ENCODE results near the gene YARS1.

Gene YARS1

DNA sequence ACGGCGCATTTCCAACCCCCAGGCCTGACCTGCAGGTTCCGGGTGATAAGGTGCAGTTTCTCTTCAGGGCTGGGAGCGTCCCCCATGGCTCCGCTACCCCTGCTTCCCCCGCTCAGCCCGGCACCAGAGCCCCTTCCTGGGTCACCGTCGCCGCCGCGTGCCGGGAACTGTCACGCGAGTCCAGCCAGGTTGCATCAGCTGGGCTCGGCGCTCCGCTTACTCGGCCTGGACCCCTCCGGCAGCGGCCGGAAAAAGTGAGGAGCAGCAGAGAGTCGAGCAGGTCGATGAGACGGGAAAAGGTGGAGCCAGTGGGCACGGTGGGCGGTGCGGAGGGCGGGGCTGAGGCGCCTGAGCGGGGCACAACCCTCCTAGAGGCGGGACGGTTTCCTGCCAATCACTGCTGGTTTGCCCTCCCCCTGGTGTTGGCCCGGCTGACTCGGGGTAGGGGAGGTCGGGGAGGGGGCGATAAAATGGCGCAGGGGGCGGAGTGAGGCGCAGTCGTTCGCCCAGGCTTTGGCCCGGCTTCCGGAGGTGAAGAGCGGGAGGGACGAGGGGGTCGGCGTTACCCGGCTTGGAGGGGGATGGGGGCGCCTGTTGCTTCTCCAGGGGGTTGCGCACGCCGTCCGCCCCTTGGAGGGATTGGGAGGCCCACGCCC is at the start of gene YARS1, which contains the start of gene S100PBP:
TSS of gene YARS1 (minus strand) at position 200 of the 656 bp plus-strand sequence. CDS start at position 86, 114 bp downstream.
TSS of gene S100PBP (plus strand) at position 495 of the 656 bp plus-strand sequence. CDS start 8,447 bp downstream, outside the sequence.
- in situ Hi-C loops (cut with MboI; ENCODE audit: low sequenced_read_pairs) = no loop called here

DNA sequence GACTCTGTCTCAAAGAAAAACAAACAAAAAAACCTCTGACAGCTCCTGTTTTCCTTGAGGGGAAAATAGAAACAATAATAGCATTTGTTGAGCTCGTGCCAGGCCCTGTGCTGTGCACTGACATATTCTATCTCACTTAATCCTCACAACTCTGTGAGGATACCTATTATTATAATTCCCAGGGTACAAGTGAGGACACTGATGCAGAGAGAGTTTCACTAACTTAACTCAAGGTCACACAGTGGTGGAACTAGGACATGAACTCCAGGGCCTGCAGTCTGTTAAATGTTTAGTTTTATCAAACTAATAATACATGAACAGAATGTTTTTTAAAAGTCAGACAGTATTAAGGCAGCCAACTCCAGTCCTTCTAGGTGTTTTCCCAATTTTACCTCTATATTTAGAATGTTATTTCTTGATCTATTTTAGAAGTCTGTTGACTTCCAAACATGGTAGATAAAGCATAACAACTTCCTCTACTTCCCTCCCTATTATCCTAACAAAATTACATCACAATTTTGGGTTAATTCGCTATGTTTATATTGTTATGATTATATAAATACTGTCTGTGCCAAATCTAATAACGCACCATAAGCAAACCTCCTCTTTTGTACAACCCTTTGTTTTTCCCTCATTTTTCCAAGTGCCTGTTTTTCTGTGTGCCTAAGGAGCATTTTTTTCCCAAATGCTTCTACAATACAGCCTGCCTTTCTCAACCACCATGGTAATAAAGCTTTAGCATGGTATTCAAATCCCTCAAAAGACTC is 48.7 kb upstream of the YARS1 start:
- in situ Hi-C loops (cut with MboI; ENCODE audit: low sequenced_read_pairs) = no loop called here

DNA sequence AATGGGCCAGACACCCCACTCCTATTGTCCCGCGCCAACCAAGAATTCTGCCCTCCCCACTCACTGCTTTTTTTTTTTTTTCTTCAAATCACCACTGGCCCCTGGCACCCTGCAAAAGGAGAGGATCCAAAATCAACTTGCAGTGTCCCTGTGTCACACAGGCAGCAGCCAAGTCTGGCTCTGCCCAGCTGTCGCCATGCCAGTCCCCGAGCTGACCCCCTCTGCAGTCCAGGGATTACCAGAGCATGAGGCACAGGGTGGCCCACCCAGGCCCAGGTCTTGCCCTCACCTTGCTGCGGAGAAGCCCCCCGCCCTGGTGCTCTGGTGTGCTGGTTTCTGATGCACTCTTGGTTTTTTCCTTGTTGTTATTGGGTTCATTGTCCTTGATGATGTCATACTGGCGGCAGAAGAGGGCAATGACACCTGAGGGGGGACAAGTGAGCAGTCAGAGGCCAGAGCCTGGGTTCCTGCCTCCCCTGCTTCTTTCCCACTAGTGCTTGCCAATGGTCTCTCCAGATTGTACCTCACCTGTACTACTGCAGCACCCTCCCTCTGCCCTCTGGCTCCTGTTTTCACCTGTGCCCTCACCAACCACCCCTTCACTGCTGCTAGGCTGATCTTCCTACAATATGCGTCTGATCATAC is 47.3 kb upstream of the YARS1 start:
- in situ Hi-C loops (cut with MboI; ENCODE audit: low sequenced_read_pairs) = no loop called here

DNA sequence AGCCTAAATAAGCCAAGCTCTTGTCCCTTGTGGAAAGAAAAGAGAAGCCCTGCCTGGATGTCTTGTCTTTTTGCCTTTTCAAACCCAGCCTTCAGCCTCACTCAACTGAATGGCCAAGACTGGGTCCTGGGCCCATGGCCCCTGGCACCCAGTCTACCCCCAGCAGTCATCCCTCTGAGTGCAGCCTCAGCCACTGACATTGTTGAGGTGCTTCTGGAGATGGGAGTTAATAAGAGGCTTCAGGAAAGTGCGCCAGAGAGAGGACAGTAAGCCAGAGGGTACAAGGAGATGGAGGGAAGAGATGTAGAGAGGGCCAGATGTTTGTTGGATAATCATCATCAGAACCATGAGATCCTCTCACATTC is 46.7 kb upstream of the YARS1 start:
- in situ Hi-C loops (cut with MboI; ENCODE audit: low sequenced_read_pairs) = no loop called here

DNA sequence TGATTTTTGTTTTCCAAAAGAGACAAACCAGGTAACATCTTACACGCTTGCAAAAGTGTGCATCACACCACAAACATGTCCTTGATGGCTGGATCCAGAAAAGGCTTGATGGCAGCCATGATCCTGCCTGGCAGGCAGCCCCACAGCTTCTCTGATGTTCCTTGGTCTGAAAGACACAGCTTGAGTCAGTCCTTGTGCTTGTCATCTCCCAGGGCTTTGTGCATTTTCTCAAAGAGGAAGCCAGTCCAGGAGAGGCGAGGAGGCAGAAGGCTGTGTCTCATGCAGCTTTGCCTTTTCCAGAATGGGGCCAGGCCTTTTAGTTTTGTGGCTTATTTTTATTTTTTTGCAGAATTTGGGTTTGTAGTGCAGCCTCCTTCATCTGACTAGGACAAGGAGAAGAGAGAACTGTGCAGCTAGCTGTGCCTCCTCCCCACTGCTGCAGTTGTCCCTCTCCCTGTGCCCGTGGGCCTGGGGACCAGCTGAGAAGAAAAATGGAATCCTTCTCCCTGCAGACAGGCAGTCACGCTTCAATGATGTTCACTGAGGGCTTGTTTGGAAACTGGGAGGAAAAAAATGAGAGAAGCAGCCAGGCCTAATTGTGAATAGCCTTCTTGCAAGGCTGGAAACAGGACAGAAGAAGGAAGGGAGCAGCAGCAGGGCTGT is 46.2 kb upstream of the YARS1 start:
- in situ Hi-C loops (cut with MboI; ENCODE audit: low sequenced_read_pairs) = no loop called here

DNA sequence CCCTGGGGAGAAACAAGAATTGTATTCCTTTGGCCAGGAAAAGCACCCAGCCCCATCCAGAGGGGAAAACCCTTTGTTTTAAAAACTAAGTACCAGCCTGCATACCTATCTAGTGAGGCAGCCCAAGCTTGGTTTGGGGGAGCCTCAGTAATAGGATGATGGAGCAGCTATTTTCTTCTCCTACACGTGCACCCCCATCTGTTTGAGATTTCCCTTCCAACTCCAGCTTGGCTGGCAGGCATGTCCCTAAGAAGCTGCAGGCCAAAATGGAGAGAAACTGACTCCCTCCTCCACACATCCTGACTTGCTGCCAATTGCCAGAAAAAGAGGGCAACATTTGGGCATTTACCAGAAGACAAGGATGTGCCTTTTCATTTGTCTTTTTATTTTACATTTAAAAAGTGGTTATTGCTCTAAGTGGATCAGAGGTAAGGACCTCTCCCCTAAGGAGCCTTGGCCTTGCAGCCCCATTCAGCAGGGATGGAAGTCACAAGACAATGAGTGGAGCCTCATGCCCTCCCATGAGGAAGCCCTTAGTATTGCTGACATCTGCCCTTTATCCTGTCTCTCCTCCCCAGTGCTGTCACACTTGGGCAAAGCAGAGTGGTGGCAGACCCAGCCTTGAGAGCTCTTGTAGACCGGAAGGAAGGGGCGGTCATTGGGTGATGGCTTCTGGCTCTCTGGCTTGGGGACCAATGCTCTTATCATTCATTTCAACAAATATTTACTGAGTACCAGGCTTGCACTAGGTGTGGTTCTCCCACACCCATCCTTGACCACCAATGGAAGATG is 44.9 kb upstream of the YARS1 start:
- in situ Hi-C loops (cut with MboI; ENCODE audit: low sequenced_read_pairs) = no loop called here

DNA sequence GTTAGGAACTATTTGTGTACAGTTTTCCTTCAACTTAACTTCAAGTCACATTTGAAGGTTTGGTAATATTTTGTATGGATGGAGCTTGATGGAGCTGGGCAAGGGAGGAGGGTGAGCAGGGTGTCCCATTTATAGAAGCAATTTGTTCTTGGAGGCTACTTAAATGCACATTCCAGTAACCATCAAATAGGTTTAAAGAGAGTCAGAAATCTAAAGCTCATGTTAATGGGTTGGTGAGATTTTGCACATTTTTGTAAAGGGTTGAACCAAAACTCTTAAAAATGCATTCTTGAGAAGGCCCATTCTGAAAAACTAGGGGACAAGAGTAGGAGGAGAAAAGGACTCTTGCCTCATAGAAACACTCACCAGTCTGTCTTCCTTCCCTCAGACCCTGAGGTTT is 43.4 kb upstream of the YARS1 start:
- in situ Hi-C loops (cut with MboI; ENCODE audit: low sequenced_read_pairs) = no loop called here

DNA sequence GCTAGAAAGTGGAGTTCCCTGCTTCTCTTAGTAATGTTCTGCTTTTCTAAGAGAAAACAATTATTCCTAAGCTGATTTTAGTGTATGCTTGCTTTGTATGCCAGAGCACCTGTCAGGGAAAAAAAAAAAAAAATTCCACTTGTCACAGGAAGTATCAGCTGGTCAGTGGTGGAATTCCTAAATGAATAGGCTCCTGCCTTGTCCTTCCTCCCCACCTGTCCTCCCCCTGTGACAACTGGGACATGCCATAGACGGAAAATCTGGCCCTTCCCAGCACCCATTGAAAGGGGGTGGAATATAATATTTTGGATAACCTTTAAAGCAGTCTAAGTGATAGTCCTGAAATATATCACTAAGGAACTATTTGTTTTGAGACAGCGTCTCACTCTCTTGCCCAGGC is 42.8 kb upstream of the YARS1 start:
- in situ Hi-C loops (cut with MboI; ENCODE audit: low sequenced_read_pairs) = no loop called here

DNA sequence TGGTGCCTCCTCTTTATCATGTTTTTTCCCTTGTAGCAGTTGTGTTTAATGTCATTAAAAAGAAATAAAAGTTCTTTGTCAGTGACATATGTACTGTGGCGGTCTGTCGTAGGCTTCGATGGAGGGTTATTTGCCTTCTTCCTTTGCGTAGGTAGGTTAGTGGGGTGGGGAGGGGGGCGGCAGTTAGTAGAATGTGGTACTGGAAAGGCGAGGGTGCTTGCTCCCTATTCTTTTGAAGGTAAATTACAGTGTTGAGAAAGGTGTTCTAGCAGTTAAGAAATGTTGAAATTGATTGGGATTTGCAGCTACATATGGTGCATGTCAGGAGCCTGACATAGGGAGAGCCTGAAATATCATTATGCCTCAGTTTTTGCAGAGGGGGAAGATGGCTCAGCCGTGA is 41.6 kb upstream of the YARS1 start:
- in situ Hi-C loops (cut with MboI; ENCODE audit: low sequenced_read_pairs) = no loop called here

DNA sequence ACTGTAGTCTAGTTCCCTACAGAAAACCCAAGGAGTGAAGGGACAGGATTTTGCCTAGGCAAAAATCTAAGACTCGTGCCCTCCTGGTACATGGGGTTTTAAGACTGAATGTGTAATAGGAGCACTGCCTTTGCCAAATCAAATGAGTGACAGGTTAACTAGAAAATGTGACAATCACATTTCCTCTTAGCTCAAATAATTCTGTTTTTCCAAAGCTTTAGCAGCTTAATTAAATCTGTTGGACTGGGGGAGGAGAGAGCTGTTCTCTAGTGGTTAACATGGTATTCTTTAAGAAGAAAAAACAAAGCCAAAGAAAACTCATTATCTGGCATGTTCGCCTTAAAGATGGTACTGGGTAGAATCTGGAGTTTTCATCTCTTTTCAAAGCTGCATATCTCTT is 41.0 kb upstream of the YARS1 start:
- in situ Hi-C loops (cut with MboI; ENCODE audit: low sequenced_read_pairs) = no loop called here

DNA sequence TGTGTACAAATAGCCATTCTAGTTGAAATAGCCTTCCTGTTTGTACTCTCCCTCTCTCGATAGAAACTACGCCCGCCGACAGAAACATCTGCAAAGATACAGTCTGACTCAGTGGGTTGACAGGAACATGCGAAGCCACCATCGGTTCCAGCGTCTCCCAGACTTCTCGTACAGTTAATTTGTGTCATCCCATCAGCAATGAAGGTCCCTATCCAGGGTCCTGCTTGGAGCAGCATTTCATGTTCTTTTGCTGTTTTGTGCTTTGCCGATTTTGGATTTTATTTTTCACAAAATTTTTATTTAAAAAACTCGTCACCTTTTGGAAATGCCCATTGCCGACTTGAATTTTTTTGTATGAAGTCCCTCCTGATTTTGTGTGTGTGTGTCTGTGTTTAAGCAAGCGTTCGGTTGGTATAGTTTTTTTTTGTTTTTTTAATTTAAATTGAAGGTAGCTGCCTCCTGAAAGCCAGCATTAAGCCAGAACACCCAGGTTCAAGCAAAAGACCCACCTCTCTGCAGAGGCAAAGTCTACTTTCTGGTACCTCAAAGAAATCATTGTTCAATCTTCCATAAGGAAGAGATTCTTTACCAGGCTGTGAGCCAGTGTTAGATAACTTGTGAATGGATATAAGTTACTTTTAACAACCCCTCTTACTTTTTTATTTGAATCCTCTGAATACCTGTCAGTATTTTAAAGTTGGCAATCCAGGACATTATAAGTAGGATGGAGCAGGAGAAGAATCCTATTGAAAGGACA is 38.9 kb upstream of the YARS1 start:
- in situ Hi-C loops (cut with MboI; ENCODE audit: low sequenced_read_pairs) = no loop called here

DNA sequence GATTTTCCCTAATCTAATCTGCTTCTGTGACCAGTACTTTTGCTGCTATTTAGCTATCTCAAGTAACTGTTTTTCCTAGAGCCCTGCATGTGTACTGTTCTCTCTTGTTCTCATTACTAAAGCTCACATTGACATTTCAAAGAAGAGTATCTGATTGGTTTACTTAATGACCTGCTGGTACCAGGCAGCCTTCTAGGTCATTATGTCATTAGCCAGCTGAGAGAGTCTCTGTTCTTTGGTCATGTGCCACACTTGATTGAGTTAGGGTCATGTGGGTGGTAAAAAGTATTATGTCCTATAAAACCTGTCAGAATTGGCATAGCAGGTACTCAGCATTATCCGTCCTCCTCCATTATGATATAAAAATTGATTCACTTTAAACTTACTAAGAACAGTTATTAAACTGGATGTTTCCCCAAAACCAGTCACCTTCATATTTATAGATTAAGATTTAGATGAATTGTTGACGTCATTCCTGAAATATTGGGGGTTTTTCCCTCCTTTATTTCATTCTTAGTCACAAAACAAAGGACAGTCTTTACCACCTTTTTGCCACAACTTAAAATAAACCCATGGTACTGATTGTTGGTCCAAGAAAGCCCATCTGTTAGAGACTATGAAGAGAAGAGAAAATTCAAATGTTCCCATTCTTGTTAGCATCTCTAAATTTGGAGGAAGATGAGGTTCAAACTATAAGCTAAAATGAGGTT is 31.4 kb upstream of the YARS1 start:
- in situ Hi-C loops (cut with MboI; ENCODE audit: low sequenced_read_pairs) = no loop called here

DNA sequence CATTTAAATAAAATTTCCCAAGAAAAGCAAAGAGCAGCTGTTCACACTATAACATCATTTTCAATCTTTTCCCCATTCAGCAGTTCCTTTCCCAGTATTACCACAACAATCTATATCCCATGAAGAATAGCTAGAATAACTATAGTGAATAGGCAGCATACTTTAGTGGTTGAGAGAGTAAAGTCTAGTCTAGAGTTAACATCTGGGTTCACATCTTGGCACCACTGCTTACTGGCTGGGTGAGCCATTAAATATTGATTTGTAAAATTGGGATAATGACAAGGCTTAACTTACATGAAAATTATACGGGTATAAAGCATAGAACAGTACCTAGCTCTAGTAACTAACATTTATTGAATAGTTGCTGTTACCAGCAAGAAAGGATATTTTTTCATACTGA is 14.7 kb upstream of the YARS1 start:
- in situ Hi-C loops (cut with MboI; ENCODE audit: low sequenced_read_pairs) = no loop called here

DNA sequence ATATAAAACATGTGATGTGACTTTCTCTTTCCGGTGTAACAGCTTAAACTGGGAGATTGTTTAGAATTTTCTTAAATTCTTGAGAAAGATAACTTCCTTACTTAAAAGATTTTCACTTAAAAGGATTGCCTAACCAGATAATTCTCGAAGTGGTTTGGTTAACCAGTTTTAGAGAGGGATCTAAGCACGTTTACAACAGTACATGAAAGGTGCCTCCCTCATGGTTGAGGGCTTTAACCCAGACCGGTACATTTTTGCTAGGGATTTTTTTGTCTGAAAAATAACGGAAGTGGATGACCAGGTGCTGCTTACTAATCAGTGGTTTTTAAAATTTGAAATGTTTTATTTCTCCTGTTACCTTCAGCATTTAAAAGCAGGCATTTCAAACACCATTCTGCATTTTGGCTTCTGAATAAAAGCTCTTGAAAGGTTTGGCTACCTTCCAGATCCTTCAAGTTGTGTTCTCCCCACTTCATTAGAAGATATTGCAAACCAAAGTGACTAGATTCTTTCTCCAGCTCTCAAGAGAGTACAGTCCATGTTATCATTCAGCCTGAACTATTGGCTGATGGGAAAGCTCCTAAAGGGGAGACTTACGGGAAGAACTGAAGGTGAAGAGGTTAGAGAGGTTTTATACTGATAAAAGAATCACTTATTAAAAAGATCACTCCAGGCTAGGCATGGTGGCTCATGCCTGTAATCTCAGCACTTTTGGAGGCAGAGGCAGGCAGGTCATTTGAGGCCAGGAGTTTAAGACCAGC is 13.1 kb upstream of the YARS1 start:
- in situ Hi-C loops (cut with MboI; ENCODE audit: low sequenced_read_pairs) = no loop called here

DNA sequence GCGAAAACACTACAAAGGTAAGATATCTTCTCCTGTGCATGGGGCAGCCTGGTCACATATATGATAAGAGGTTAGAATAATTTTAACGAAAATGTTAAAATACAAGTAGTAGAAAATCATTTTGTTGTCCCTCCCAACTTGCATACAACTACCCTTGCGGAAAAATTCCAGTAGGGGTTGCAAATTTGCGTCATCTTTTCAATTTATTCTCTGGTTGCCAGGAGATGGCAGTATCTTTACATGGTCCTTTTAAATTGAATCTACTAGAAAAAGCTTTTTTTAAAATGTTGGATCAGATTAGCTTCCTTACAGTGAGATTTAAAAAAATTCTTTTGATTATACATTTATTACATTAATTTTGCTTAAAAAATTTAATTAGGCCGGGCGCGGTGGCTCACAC is 11.2 kb upstream of the YARS1 start:
- in situ Hi-C loops (cut with MboI; ENCODE audit: low sequenced_read_pairs) = no loop called here

DNA sequence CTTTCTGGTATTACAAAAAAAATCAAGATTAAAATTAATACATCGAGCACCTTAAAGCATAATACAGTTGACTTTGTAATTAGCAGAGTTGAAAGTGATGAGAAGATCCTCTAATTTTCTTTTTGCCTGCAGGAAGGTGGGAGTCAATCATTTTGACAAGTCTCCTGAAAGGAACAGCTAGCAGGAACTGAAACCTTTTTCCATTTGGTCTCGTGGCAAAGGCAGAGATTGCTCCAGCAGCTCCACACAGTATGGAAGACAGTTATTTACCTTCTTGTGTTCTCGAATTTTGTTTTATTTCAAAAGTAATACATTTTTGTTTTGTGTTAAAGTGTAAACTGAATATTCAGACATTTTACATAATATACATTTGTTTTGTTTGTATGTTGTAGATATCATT is 8.0 kb upstream of the YARS1 start:
- in situ Hi-C loops (cut with MboI; ENCODE audit: low sequenced_read_pairs) = no loop called here

DNA sequence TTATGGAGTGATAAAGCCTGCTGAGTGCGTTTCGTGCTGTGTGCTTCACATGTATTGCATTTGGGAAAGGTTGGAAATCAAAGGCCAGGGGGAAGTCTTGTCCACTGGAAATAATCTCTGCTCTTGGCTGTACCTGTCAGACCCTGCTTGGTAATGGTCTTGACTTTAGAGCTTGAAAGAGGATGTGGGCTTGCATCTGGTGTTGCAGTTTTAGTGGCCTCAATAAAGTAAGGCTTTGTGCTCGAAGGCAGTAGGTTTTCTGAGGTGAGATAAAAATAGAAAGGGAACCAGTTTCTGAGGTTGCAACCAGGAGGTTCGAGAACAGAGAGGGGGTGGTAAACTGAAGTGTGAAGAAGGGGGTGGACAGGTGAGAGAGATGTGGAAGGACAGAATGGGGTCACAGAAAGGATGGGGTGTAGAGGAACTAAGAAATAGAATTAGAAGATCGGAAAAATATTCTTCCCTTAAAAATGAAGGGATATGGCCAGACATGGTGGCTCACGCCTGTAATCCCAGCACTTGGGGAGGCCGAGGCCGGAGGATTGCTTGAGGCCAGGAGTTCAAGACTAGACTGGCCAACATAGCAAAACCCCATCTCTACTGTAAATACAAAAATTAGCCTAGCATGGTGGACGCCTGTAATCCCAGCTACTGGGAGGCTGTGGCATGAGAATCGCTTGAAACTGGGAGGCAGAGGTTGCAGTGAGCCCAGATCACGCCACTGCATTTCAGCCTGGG is 1.8 kb upstream of the YARS1 start:
- in situ Hi-C loops (cut with MboI; ENCODE audit: low sequenced_read_pairs) = no loop called here

Data from hTERT RPE-1 (cell line).